Right cardiac atrium (tissue), 5 donors: Measurements from ENCODE around the gene SFXN5. TPM values are rescaled to one million over a fixed set of nuclear protein-coding genes. Genes with fewer than 3 reads are reported as not detected.

Experiments
- ATAC-seq, 2 donors: fragments of 200-7000 bp; cut with Tn5 transposase; one replicate each; pipeline versions ENCODE4 v1.8.0 to v1.9.1; 2020; ENCODE audit warnings: moderate library complexity in 2 of 2, mild to moderate bottlenecking in 1 of 2
- DNase-seq, 3 donors: peaks; one replicate each; pipeline ENCODE4 v3.0.0-alpha.2; 2020
- H3K27ac ChIP-seq: one replicate; pipeline ENCODE4 v1.5.1; 2013; ENCODE audit warnings: mild to moderate bottlenecking, low read length, control low read depth, moderate library complexity
- H3K27me3 ChIP-seq: one replicate; pipeline ENCODE4 v1.6.1; 2013; ENCODE audit not compliant: control insufficient read depth, insufficient read depth
- H3K4me1 ChIP-seq: one replicate; pipeline ENCODE4 v1.6.1; 2013; ENCODE audit warnings: low read length; ENCODE audit not compliant: control insufficient read depth, insufficient read depth
- H3K4me3 ChIP-seq: one replicate; pipeline ENCODE4 v1.5.1; 2013; ENCODE audit warnings: low read length, control low read depth
- H3K9me3 ChIP-seq: one replicate; pipeline ENCODE4 v1.6.1; 2013; ENCODE audit warnings: low read length; ENCODE audit not compliant: control insufficient read depth
- WGBS: extraction: QIAGEN DNeasy Blood & Tissue Kit; methylation state at CpG from one replicate; pipeline ENCODE4 v1.1.7; 2013; 5-methylcytosine and 5-hydroxymethylcytosine counted together
- intact Hi-C, 4 donors: fragments of 100-400 bp; cut with DNase I; formaldehyde crosslinking; loops; one replicate each; pipeline versions ENCODE4 v1.11.0 to v1.14.0; 2022 to 2023
- polyA plus RNA-seq: library from polyadenylated mRNA; stranded (reverse); fragments of 200-250 nt; gene quantifications from one replicate; pipeline ENCODE4 v1.2.3, GENCODE V29; 2013
- total RNA-seq, 4 donors: library from RNA; stranded (reverse); fragmentation: NEBNext Ultra II Directional; extraction: Animal tissue kit (Norgen Biotek cat#: 25700); gene quantifications; one replicate each; pipeline ENCODE4 v1.2.1, GENCODE V29; 2021
- donor health status: healthy with polysubstance abuse.
- donor health status: DM: no; HTN: yes; CAD: no.
- donor health status: DM: no; HTN: no; CAD: no.
- donor health status: DM: no; HTN: yes; CAD: no; lungs with severe emphysema.
- donor health status: DM: yes; HTN: yes; CAD: no.

SFXN5 gene
- total and polyA plus RNA-seq, 5 donors: 7.6 to 12.1 (median 10.6) TPM

GRCh38 chr2:72947952-72948830, 123.3 kb downstream of the SFXN5 start:
- 93% methylated on average over 10 of the region's 10 CpGs for WGBS
- ATAC-seq (no peak), DNase-seq (peak in 2 of 3 donors; percentile 47 to 50)
- H3K4me3 ChIP-seq: no peak overlapping the region
- H3K27ac ChIP-seq: no peak overlapping the region
- no peaks in the 10 kb centered on the region for H3K9me3 ChIP-seq
- H3K27me3 ChIP-seq: no peaks in the 10 kb centered on the region
- no peaks in the 10 kb centered on the region for H3K4me1 ChIP-seq
- intact Hi-C loops: no loop called here

- no peak for ATAC-seq
Observed at GRCh38 chr2:72946466-72946865, 125.0 kb downstream of the SFXN5 start.

GRCh38 chr2:72945450-72946019, 126.0 kb downstream of the SFXN5 start:
- Histone ChIP-seq H3K27me3 (no peaks in the 10 kb centered on the region), H3K4me3 (no peak overlapping the region), H3K9me3 (no peaks in the 10 kb centered on the region), H3K27ac (no peak overlapping the region), H3K4me1 (no peaks in the 10 kb centered on the region)
- intact Hi-C loops: no loop called here
- DNase-seq: peak in 1 of 3 donors; percentile 9
- WGBS: 95% methylated on average over 9 of the region's 9 CpGs
- no peak for ATAC-seq

More at GRCh38 chr2:72946466-72946865, 125.0 kb downstream of the SFXN5 start:
- 96% methylated on average over 9 of the region's 9 CpGs for WGBS
- no peaks in the 10 kb centered on the region for H3K27me3 ChIP-seq
- no peaks in the 10 kb centered on the region for H3K4me1 ChIP-seq
- no peak overlapping the region for H3K27ac ChIP-seq
- H3K4me3 ChIP-seq: no peak overlapping the region
- intact Hi-C loops: no loop called here
- no peaks in the 10 kb centered on the region for H3K9me3 ChIP-seq
- DNase-seq: peak in 2 of 3 donors; percentile 22 to 32

GRCh38 chr2:72944804-72945449, 126.6 kb downstream of the SFXN5 start:
- no peak for ATAC-seq
- Histone ChIP-seq H3K4me3 (no peak overlapping the region), H3K9me3 (no peaks in the 10 kb centered on the region), H3K27ac (no peak overlapping the region), H3K27me3 (no peaks in the 10 kb centered on the region), H3K4me1 (no peaks in the 10 kb centered on the region)
- 93% methylated on average over 16 of the region's 16 CpGs for WGBS
- intact Hi-C loops: no loop called here
- DNase-seq: peak in 2 of 3 donors; percentile 32 to 53

GRCh38 chr2:72943540-72944395, 127.7 kb downstream of the SFXN5 start:
- intact Hi-C loops: no loop called here
- ATAC-seq (no peak), DNase-seq (peak in 2 of 3 donors; percentile 17)
- Histone ChIP-seq H3K27me3 (no peaks in the 10 kb centered on the region), H3K4me3 (no peak overlapping the region), H3K4me1 (no peaks in the 10 kb centered on the region), H3K27ac (no peak overlapping the region), H3K9me3 (no peaks in the 10 kb centered on the region)
- WGBS: 90% methylated on average over 7 of the region's 7 CpGs

- H3K27me3 ChIP-seq: no peaks in the 10 kb centered on the region
- no peak overlapping the region for H3K27ac ChIP-seq
- WGBS: 97% methylated on average over 8 of the region's 8 CpGs
- no peaks in the 10 kb centered on the region for H3K4me1 ChIP-seq
- intact Hi-C loops: no loop called here
- no peak for ATAC-seq
- H3K9me3 ChIP-seq: no peaks in the 10 kb centered on the region
- peak in 2 of 3 donors; percentile 24 to 25 for DNase-seq
- H3K4me3 ChIP-seq: no peak overlapping the region
Observed at GRCh38 chr2:72942881-72943418, 128.6 kb downstream of the SFXN5 start.

GRCh38 chr2:72942293-72942692, 129.2 kb downstream of the SFXN5 start:
- Histone ChIP-seq H3K4me1 (no peaks in the 10 kb centered on the region), H3K9me3 (no peaks in the 10 kb centered on the region), H3K4me3 (no peak overlapping the region), H3K27ac (no peak overlapping the region), H3K27me3 (no peaks in the 10 kb centered on the region)
- intact Hi-C loops: no loop called here
- 95% methylated on average over 8 of the region's 8 CpGs for WGBS
- no peak for ATAC-seq
- peak in 2 of 3 donors; percentile 10 to 29 for DNase-seq

- ATAC-seq (no peak), DNase-seq (peak in 2 of 3 donors; percentile 10 to 37)
- Histone ChIP-seq H3K27me3 (no peaks in the 10 kb centered on the region), H3K4me1 (no peaks in the 10 kb centered on the region), H3K9me3 (no peaks in the 10 kb centered on the region), H3K4me3 (no peak overlapping the region), H3K27ac (no peak overlapping the region)
- 71% methylated on average over 6 of the region's 6 CpGs for WGBS
- intact Hi-C loops: no loop called here
Observed at GRCh38 chr2:72940786-72941185, 130.7 kb downstream of the SFXN5 start.

GRCh38 chr2:72940361-72940760, 131.2 kb downstream of the SFXN5 start:
- no peak overlapping the region for H3K4me3 ChIP-seq
- no peaks in the 10 kb centered on the region for H3K4me1 ChIP-seq
- DNase-seq (peak in 1 of 3 donors; percentile 10), ATAC-seq (no peak)
- H3K27me3 ChIP-seq: no peaks in the 10 kb centered on the region
- no peaks in the 10 kb centered on the region for H3K9me3 ChIP-seq
- WGBS: 83% methylated on average over 6 of the region's 6 CpGs
- H3K27ac ChIP-seq: no peak overlapping the region
- intact Hi-C loops: no loop called here

GRCh38 chr2:72938455-72938854, 133.1 kb downstream of the SFXN5 start:
- WGBS: 77% methylated on average over 5 of the region's 5 CpGs
- intact Hi-C loops: no loop called here
- peak in 1 of 3 donors; percentile 15 for DNase-seq

More at GRCh38 chr2:72938455-72938854, 133.1 kb downstream of the SFXN5 start:
- no peak overlapping the region for H3K27ac ChIP-seq
- no peak for ATAC-seq
- H3K9me3 ChIP-seq: no peaks in the 10 kb centered on the region
- no peaks in the 10 kb centered on the region for H3K27me3 ChIP-seq
- no peak overlapping the region for H3K4me3 ChIP-seq
- H3K4me1 ChIP-seq: no peaks in the 10 kb centered on the region
